GM18951 (cell line): Measurements from ENCODE around the gene ARPIN.
"Not testable (repeated sequence)": the region's sequence is repeated elsewhere in the genome, so short reads cannot be mapped to it uniquely, and the experiment has no call there.

Experiments used
- POLR2A ChIP-seq: IDR thresholded peaks from 4 replicates; pipeline ENCODE4 v1.6.1; 2011; ENCODE audit warnings: mild to moderate bottlenecking; ENCODE audit not compliant: insufficient read length, insufficient read depth; ENCODE audit errors: extremely low read depth
- in situ Hi-C: fragments of 300-500 bp; cut with MboI; formaldehyde crosslinking; loops from one replicate; pipeline ENCODE4 v1.12.0; 2022; ENCODE audit warnings: low sequenced_read_pairs, mixed read lengths, inconsistent platforms; ENCODE audit not compliant: unreplicated experiment

The ARPIN gene

GRCh38 chr15:89858661-89859458, 53.9 kb downstream of the ARPIN start:
- in situ Hi-C loops: no loop called here
- no peak for TF ChIP-seq POLR2A

GRCh38 chr15:89857673-89858072, 55.1 kb downstream of the ARPIN start:
- in situ Hi-C loops: no loop called here
- TF ChIP-seq POLR2A: no peak

- no peak for TF ChIP-seq POLR2A
- in situ Hi-C loops: no loop called here
Observed at GRCh38 chr15:89855948-89856347, 56.8 kb downstream of the ARPIN start.

- in situ Hi-C loops: not testable (repeated sequence)
Observed at GRCh38 chr15:89854863-89855262, 57.9 kb downstream of the ARPIN start.

- TF ChIP-seq POLR2A: no peak
- in situ Hi-C loops: no loop called here
Observed at GRCh38 chr15:89852342-89852995, 60.3 kb downstream of the ARPIN start.

GRCh38 chr15:89851673-89852341, 60.9 kb downstream of the ARPIN start:
- in situ Hi-C loops: no loop called here
- TF ChIP-seq POLR2A: no peak

GRCh38 chr15:89848970-89849292, 63.8 kb downstream of the ARPIN start:
- no peak for TF ChIP-seq POLR2A
- in situ Hi-C loops: no loop called here

- no peak for TF ChIP-seq POLR2A
- in situ Hi-C loops: no loop called here
Observed at GRCh38 chr15:89847101-89847500, 65.7 kb downstream of the ARPIN start.

- in situ Hi-C loops: no loop called here
- TF ChIP-seq POLR2A: no peak
Observed at GRCh38 chr15:89845305-89845893, 67.4 kb downstream of the ARPIN start.
